HG02610 (cell line): ENCODE data around the gene SLC6A2.

Experiments
- ATAC-seq: cut with Tn5 transposase; IDR thresholded peaks from one replicate; pipeline ENCODE4 v1.9.1; 2021; ENCODE audit warnings: mild to moderate bottlenecking, moderate library complexity; ENCODE audit not compliant: unreplicated experiment

The SLC6A2 gene

GRCh38 chr16:55671206-55671973 is 15.6 kb downstream of the SLC6A2 start:
- ATAC-seq: no peak

- ATAC-seq: no peak
Observed at GRCh38 chr16:55671974-55672280, 16.1 kb downstream of the SLC6A2 start.

GRCh38 chr16:55672471-55672870 is 16.7 kb downstream of the SLC6A2 start:
- ATAC-seq: no peak

DNA sequence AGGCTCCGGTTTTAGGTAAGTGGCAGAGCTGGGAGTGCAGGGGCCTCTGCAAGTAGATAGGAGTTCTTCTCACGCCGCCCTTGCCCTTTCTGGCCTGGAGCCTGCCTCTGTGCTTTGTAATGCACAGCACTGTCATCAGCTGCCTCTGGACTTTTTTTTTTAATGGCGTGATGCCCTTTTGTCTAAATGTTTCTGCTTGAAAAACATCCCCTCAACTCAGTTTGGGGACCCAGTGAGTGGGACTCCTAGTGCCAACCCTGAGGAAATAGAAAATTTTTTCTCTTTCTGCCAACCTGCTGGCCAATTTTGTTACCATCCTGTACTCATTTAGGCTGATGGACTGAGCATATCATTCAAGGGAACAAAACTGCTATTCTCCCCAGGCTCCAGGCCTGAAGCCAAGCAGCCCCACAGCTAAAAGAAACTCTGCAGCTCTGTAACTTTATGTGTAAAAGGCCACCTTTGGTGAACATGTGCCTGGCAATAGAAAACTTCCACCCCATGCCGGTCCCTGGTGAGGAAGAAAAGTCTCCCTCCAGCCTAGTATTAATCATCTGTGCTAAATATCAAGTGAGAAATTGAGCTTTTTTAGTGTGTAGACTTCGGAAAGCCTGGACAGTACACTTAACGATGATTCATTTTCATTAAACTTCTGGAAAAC is 22.5 kb downstream of the SLC6A2 start:
- ATAC-seq: no peak

- ATAC-seq: no peak
Observed at GRCh38 chr16:55682086-55682485, 26.3 kb downstream of the SLC6A2 start.

DNA sequence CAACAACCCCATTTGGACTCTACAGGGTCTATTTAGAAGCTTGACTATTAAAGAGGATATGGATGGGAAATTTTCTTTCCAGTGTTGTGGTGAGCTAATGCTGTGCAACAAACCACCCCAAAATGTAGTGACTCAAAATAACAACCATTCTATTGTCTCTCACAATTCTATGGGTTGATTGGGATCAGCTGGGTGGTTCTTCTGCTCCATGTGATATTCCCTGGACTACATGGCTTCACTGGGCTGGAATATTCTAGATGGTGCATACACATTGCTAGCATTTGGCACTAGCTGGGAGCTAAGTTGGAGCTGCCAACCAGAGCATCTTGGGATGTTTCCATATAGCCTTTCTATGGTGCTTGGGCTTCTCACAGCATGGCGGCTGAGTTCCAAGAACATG is 30.2 kb downstream of the SLC6A2 start:
- no peak for ATAC-seq

- ATAC-seq: no peak
Observed at GRCh38 chr16:55686671-55687070, 30.9 kb downstream of the SLC6A2 start.

DNA sequence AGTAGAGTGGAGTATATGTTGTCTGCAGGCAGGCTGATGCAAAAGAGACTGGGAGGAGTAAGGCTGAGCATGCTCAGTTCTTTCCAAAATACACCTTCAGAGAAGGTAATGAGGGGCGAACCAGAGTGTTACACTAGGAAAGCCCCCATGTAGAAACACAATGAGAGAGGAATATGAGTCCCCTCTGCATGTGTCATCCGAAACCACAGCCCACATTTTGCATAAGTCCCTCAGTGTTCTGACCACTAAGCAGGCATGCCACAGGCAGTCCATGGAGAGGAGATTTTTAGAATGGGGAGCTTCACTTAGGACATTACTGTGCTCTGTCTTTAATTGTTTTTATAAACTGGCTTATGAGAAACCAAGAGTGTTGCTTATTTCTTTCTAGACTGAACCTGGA is 32.0 kb downstream of the SLC6A2 start:
- ATAC-seq: no peak

GRCh38 chr16:55690841-55691240 is 35.1 kb downstream of the SLC6A2 start:
- ATAC-seq: no peak

GRCh38 chr16:55691771-55692170 is 36.0 kb downstream of the SLC6A2 start:
- no peak for ATAC-seq

DNA sequence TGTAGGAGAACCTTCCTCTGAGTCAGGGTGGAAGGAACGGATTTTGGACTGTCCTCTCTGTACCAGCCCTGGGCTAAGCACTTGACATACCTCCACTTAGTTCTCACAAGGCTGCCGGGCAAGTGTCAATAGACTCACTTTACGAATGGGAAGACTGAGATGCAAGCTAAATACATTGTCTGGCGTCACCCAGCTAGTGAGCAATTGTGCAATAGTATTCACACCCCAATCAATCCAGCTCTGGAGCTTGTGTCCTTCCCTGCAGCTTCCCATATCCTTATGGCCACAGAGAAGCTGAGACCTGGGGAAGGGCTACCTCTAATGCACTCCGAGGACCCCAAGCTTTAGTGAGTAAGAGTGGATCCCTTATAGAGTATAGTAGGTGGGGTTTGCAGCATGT is 39.8 kb downstream of the SLC6A2 start:
- ATAC-seq: no peak

DNA sequence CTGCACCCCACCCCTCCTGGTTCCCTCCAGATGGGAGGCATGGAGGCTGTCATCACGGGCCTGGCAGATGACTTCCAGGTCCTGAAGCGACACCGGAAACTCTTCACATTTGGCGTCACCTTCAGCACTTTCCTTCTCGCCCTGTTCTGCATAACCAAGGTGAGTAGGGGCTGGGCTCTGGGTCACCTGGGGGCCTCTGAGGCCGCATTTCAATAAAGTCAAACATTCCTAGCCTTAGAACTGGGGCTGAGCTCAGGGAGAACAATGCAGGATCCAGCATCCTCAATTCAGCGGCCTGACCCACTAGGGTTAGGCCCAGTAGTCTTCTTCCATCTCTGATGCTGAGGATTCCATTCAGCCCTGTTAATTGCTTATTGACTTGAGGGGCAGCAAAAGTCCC is 42.1 kb downstream of the SLC6A2 start:
- no peak for ATAC-seq

DNA sequence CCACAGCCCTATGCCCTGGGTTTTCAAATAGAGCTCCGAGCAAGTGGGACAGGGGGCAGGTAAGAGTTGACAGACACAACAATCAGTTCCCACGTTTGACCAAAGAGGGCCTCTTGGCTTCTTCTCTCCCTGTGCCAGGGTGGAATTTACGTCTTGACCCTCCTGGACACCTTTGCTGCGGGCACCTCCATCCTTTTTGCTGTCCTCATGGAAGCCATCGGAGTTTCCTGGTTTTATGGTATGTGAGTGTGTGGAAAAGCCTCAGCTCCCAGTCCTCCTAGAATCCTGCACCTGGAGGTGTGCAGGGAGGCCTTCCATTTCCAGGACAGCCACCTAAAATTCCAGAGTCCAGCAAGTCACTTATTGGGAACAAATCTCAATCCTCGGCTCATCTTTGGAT is 42.5 kb downstream of the SLC6A2 start:
- ATAC-seq: no peak

DNA sequence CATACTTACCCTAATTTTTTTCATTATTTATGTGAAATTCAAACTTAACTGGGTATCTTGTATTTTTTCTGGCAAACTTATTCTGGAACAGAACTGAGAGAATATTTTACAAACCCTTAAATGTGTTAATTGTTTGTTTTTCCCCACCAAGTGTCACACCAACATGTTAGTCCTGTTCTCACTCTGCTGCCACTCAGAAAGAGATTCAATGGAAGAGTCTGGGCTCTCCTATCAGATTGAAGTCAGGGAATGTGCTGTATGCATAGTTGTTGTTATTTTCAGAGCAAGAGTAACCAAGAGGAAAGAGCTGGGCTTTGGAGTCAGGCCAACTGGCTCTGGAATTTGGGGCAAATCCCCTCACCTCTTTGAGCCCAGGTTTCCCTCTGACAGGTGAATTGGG is 43.2 kb downstream of the SLC6A2 start:
- no peak for ATAC-seq

DNA sequence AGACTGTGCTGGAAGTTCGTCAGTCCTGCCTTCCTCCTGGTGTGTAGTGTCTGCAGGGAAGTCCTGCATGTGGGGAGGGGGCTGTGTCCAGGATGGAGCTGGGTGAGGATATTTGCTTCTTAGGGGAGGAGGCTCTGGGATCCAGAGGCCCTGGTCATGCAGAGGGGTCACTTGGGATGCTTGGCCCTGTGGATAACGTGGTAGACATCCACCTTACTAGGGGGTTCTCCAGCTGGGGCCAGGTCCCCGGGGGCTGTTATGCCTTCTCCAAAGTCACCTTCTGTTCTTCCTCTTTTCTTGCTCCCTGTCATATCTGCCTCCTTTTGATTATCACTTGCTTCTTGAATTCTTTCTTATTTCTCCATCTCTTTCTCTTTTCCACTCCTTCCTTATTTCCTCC is 43.8 kb downstream of the SLC6A2 start:
- no peak for ATAC-seq

DNA sequence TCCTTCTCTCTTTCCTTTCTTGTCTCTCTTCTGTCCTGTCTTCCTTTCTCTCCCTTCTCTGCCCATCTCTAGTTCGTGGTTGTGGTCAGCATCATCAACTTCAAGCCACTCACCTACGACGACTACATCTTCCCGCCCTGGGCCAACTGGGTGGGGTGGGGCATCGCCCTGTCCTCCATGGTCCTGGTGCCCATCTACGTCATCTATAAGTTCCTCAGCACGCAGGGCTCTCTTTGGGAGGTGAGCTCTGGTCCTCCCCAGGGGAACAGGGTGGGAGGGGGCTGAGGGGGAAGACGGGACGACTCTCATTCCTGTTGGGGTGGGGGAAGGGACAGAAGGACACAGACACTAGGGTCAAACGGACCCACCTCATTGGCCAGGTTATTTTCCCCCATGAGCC is 44.3 kb downstream of the SLC6A2 start:
- no peak for ATAC-seq

DNA sequence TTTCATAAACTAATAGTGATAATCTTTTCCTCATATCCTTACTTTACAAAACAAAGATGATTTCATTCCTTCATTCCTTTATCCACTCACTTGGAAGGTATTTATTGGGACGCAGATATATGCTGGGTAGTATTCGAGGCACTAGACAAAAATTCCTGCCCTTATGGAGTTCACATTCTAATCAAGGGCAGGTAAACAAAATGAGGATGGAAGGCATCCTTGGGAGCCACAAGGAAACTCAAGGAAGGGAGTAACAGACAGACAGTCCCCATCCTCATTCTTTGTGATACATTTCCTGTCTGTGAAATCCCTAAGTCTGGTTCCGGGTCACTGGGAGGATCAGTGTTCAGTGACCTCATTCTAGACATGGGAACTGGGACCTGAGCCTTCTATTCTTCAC is 45.2 kb downstream of the SLC6A2 start:
- no peak for ATAC-seq

DNA sequence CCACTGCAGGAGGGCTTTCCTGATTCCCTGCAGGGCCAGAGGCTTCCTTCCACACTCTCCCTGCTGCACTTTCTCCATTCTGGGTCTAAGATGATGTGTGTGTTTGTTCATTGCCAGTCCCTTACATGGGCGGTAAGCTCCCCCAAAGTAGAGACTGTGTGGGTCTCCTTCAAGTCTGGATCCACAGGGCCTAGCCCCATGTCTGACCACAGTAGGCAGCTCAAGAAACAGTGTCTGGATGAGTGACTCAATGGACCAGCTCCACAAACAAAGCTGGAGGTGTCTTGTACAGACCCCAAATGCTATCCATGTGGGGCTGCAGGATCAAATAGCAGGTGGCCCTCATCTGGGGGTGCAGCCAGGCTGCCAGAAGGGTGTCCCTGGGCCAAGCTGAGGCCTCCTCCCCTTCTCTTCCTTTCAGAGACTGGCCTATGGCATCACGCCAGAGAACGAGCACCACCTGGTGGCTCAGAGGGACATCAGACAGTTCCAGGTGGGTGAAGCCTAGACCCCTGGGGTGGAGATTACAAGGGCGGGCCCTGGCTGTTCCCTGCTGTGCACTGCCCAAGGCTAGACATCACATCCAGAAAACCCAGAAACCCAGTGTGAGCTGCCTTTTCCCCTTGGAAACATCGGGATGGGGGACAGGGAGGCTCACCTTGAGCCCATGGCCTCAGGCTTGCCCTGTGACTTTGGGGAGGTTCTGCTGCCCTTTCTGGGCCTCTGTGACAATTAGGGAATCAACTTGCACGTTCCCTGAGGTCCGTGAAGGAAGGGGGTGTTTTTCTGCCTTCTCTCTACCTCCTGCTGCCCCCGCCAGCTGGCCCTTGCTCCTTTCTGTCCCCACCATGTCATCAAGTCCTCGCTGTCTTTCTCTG is 45.9 kb downstream of the SLC6A2 start:
- ATAC-seq: peak; percentile 57

GRCh38 chr16:55703003-55704001 is 47.5 kb downstream of the SLC6A2 start:
- ATAC-seq: no peak

DNA sequence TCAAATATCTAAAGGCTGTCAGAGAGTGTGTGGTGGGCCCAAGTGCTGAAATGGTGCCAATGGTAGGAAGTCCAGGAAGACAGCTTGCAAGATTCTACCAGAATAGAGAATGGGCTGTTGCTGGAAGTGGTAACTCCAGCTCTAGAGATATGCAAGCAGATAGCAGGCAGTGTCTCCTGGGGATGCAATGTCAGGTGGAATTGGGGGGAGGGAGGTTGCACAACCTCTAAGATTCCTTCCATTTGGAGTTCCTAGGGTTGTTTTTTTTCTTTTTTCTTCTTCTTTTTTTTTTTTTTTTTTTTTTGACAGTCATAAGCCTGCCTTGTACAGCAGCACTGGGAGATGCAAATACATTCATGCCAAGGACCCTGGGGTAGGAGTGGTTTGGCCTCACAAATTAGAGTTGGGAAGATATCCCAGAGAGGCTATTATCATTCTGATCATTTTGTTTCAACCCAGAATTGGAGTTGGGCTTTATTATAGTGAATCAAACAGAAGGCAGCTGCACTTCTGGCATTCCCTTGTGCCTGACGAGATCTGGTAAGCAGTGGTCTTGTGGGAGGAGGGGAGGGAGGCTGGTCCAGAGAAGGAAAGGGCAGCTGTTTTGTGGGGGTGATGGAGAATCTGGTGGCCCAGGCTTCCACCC is 51.1 kb downstream of the SLC6A2 start:
- no peak for ATAC-seq
